ENCODE measurements around the gene GMPPB.

The GMPPB gene

GRCh38 chr3:49714728-49715550, 8.8 kb downstream of the GMPPB start:
- no peak for DNase-seq (ENCODE audit: low read depth, low spot score)
- H3K36me3 ChIP-seq (ENCODE audit: insufficient read depth, low read length): no peaks in the 10 kb centered on the region
- H3K4me3 ChIP-seq: no peak overlapping the region

GRCh38 chr3:49713336-49714105, 10.2 kb downstream of the GMPPB start:
- Histone ChIP-seq H3K27ac (no peak overlapping the region), H3K4me3 (no peak overlapping the region), H3K9ac (ENCODE audit: insufficient read length) (no peak overlapping the region), H3K9me3 (ENCODE audit: low read depth, low read length) (no peaks in the 10 kb centered on the region), H3K36me3 (ENCODE audit: insufficient read depth, low read length) (no peaks in the 10 kb centered on the region)
- no peak for TF ChIP-seq POLR2AphosphoS5 (IDR thresholded peaks at IDR 0.05; ENCODE audit: borderline replicate concordance, low read depth, low read length)
- no peak for TF ChIP-seq EZH2 (IDR thresholded peaks at IDR 0.05)
- TF ChIP-seq FOXP2 (optimal IDR thresholded peaks at IDR 0.05; ENCODE audit: control extremely low read depth, extremely low read length, insufficient read depth): no peak
- DNase-seq (ENCODE audit: low read depth, low spot score): no peak

More at GRCh38 chr3:49714728-49715550, 8.8 kb downstream of the GMPPB start:
- H3K9me3 ChIP-seq (ENCODE audit: low read depth, low read length): no peaks in the 10 kb centered on the region
- no peak overlapping the region for H3K9ac ChIP-seq (ENCODE audit: insufficient read length)
- TF ChIP-seq FOXP2 (optimal IDR thresholded peaks at IDR 0.05; ENCODE audit: control extremely low read depth, extremely low read length, insufficient read depth) (no peak), EZH2 (IDR thresholded peaks at IDR 0.05) (no peak), POLR2AphosphoS5 (IDR thresholded peaks at IDR 0.05; ENCODE audit: borderline replicate concordance, low read depth, low read length) (no peak)
- H3K27ac ChIP-seq: no peak overlapping the region

- no peak for DNase-seq (ENCODE audit: low read depth, low spot score)
- TF ChIP-seq FOXP2 (optimal IDR thresholded peaks at IDR 0.05; ENCODE audit: control extremely low read depth, extremely low read length, insufficient read depth) (no peak), EZH2 (IDR thresholded peaks at IDR 0.05) (no peak), POLR2AphosphoS5 (IDR thresholded peaks at IDR 0.05; ENCODE audit: borderline replicate concordance, low read depth, low read length) (no peak)
- no peak overlapping the region for H3K9ac ChIP-seq (ENCODE audit: insufficient read length)
- no peak overlapping the region for H3K4me3 ChIP-seq
- H3K36me3 ChIP-seq (ENCODE audit: insufficient read depth, low read length): no peaks in the 10 kb centered on the region
- no peak overlapping the region for H3K27ac ChIP-seq
- no peaks in the 10 kb centered on the region for H3K9me3 ChIP-seq (ENCODE audit: low read depth, low read length)
These were observed 11.0 kb downstream of the GMPPB start for GRCh38 chr3:49712631-49713317.

- no peak for DNase-seq (ENCODE audit: low read depth, low spot score)
- Histone ChIP-seq H3K9me3 (ENCODE audit: low read depth, low read length) (no peaks in the 10 kb centered on the region), H3K36me3 (ENCODE audit: insufficient read depth, low read length) (no peaks in the 10 kb centered on the region), H3K9ac (ENCODE audit: insufficient read length) (no peak overlapping the region), H3K4me3 (no peak overlapping the region), H3K27ac (no peak overlapping the region)
- TF ChIP-seq POLR2AphosphoS5 (IDR thresholded peaks at IDR 0.05; ENCODE audit: borderline replicate concordance, low read depth, low read length) (no peak), FOXP2 (optimal IDR thresholded peaks at IDR 0.05; ENCODE audit: control extremely low read depth, extremely low read length, insufficient read depth) (no peak), EZH2 (IDR thresholded peaks at IDR 0.05) (no peak)
These were observed 11.6 kb downstream of the GMPPB start for GRCh38 chr3:49712166-49712565.

- DNase-seq (ENCODE audit: low read depth, low spot score): no peak
- Histone ChIP-seq H3K4me3 (no peak overlapping the region), H3K9ac (ENCODE audit: insufficient read length) (no peak overlapping the region), H3K9me3 (ENCODE audit: low read depth, low read length) (no peaks in the 10 kb centered on the region), H3K27ac (no peak overlapping the region), H3K36me3 (ENCODE audit: insufficient read depth, low read length) (no peaks in the 10 kb centered on the region)
- TF ChIP-seq EZH2 (IDR thresholded peaks at IDR 0.05): no peak
- no peak for TF ChIP-seq POLR2AphosphoS5 (IDR thresholded peaks at IDR 0.05; ENCODE audit: borderline replicate concordance, low read depth, low read length)
- TF ChIP-seq FOXP2 (optimal IDR thresholded peaks at IDR 0.05; ENCODE audit: control extremely low read depth, extremely low read length, insufficient read depth): no peak
These were observed 12.3 kb downstream of the GMPPB start for GRCh38 chr3:49711489-49711888.

- no peaks in the 10 kb centered on the region for H3K9me3 ChIP-seq (ENCODE audit: low read depth, low read length)
- H3K27ac ChIP-seq: no peak overlapping the region
- TF ChIP-seq POLR2AphosphoS5 (IDR thresholded peaks at IDR 0.05; ENCODE audit: borderline replicate concordance, low read depth, low read length): no peak
- H3K4me3 ChIP-seq: no peak overlapping the region
- H3K9ac ChIP-seq (ENCODE audit: insufficient read length): no peak overlapping the region
- DNase-seq (ENCODE audit: low read depth, low spot score): no peak
- no peaks in the 10 kb centered on the region for H3K36me3 ChIP-seq (ENCODE audit: insufficient read depth, low read length)
These were observed 13.9 kb downstream of the GMPPB start for GRCh38 chr3:49709852-49710251.

- no peak for TF ChIP-seq FOXP2 (optimal IDR thresholded peaks at IDR 0.05; ENCODE audit: control extremely low read depth, extremely low read length, insufficient read depth)
- TF ChIP-seq POLR2AphosphoS5 (IDR thresholded peaks at IDR 0.05; ENCODE audit: borderline replicate concordance, low read depth, low read length): no peak
- no peak for TF ChIP-seq EZH2 (IDR thresholded peaks at IDR 0.05)
- H3K4me3 ChIP-seq: no peak overlapping the region
- DNase-seq (ENCODE audit: low read depth, low spot score): no peak
- H3K9me3 ChIP-seq (ENCODE audit: low read depth, low read length): no peaks in the 10 kb centered on the region
- no peaks in the 10 kb centered on the region for H3K36me3 ChIP-seq (ENCODE audit: insufficient read depth, low read length)
- H3K9ac ChIP-seq (ENCODE audit: insufficient read length): no peak overlapping the region
- H3K27ac ChIP-seq: no peak overlapping the region
These were observed 16.7 kb downstream of the GMPPB start for GRCh38 chr3:49707113-49707480.

- no peaks in the 10 kb centered on the region for H3K36me3 ChIP-seq (ENCODE audit: insufficient read depth, low read length)
- DNase-seq (ENCODE audit: low read depth, low spot score): no peak
- H3K27ac ChIP-seq: no peak overlapping the region
- no peaks in the 10 kb centered on the region for H3K9me3 ChIP-seq (ENCODE audit: low read depth, low read length)
- H3K9ac ChIP-seq (ENCODE audit: insufficient read length): no peak overlapping the region
- H3K4me3 ChIP-seq: no peak overlapping the region
- TF ChIP-seq FOXP2 (optimal IDR thresholded peaks at IDR 0.05; ENCODE audit: control extremely low read depth, extremely low read length, insufficient read depth): no peak
- no peak for TF ChIP-seq POLR2AphosphoS5 (IDR thresholded peaks at IDR 0.05; ENCODE audit: borderline replicate concordance, low read depth, low read length)
- no peak for TF ChIP-seq EZH2 (IDR thresholded peaks at IDR 0.05)
These were observed 17.2 kb downstream of the GMPPB start for GRCh38 chr3:49706456-49707112.

All from SK-N-MC (cell line).